ENCODE results near the gene CARD9.
"Not testable (repeated sequence)": the region's sequence is repeated elsewhere in the genome, so short reads cannot be mapped to it uniquely, and the experiment has no call there.

The CARD9 gene

GRCh38 chr9:136362450-136362784 lies 11.1 kb downstream of the CARD9 start:
- DNase-seq = no peak

- DNase-seq = no peak
Observed at GRCh38 chr9:136361754-136362449, 11.6 kb downstream of the CARD9 start.

- no peak for DNase-seq
Observed at GRCh38 chr9:136361047-136361753, 12.3 kb downstream of the CARD9 start.

GRCh38 chr9:136359774-136360718 lies 13.4 kb downstream of the CARD9 start:
- no peak for DNase-seq

GRCh38 chr9:136358888-136359287 lies 14.6 kb downstream of the CARD9 start:
- DNase-seq = no peak

GRCh38 chr9:136358016-136358415 lies 15.5 kb downstream of the CARD9 start:
- DNase-seq = no peak

- no peak for DNase-seq
Observed at GRCh38 chr9:136357202-136357725, 16.2 kb downstream of the CARD9 start.

GRCh38 chr9:136355616-136356557 lies 17.6 kb downstream of the CARD9 start:
- DNase-seq = no peak

GRCh38 chr9:136354592-136355085 lies 18.8 kb downstream of the CARD9 start:
- DNase-seq = no peak

GRCh38 chr9:136353757-136354488 lies 19.5 kb downstream of the CARD9 start:
- no peak for DNase-seq

GRCh38 chr9:136353088-136353487 lies 20.4 kb downstream of the CARD9 start:
- DNase-seq = no peak

- no peak for DNase-seq
Observed at GRCh38 chr9:136352682-136353081, 20.8 kb downstream of the CARD9 start.

GRCh38 chr9:136351868-136352267 lies 21.6 kb downstream of the CARD9 start:
- DNase-seq = not testable (repeated sequence)

- no peak for DNase-seq
Observed at GRCh38 chr9:136351252-136351800, 22.1 kb downstream of the CARD9 start.

GRCh38 chr9:136349546-136349945 lies 23.9 kb downstream of the CARD9 start:
- DNase-seq = no peak

GRCh38 chr9:136348691-136349090 lies 24.8 kb downstream of the CARD9 start:
- DNase-seq = no peak

- DNase-seq = no peak
Observed at GRCh38 chr9:136347472-136348256, 25.8 kb downstream of the CARD9 start.

GRCh38 chr9:136346927-136347465 lies 26.5 kb downstream of the CARD9 start:
- DNase-seq = no peak

GRCh38 chr9:136346157-136346481 lies 27.4 kb downstream of the CARD9 start:
- DNase-seq = no peak
